Caco-2 (cell line): ENCODE data around the gene TBKBP1. TPM values are rescaled to one million over a fixed set of nuclear protein-coding genes. Genes with fewer than 3 reads are reported as not detected.

Source experiments
- BruUV-seq: library from RNA; stranded (reverse); fragments of 400-500 nt; replicated peaks from 2 replicates; lab custom pipeline; 2021; lab: Mats Ljungman, UMichigan
- CTCF ChIA-PET: fragments of 300-600 bp; sonication (Branson Sonifier 250); formaldehyde crosslinking; loops from one replicate; lab custom pipeline; 2022; ENCODE audit warnings: antibody characterized with exemption; lab: Charles Lee
- POLR2A ChIA-PET: fragments of 300-600 bp; sonication (Branson Sonifier 250); formaldehyde crosslinking; loops from one replicate; lab custom pipeline; 2022; ENCODE audit warnings: antibody characterized with exemption; lab: Charles Lee
- DNase-seq, 2 experiments: peaks; one replicate each; pipeline versions ENCODE4 v3.0.0 to v3.0.0-alpha.2; 2020 to 2022
- H3K27me3 ChIP-seq: replicated peaks from 2 replicates; pipeline ENCODE4 v1.6.0; 2011; ENCODE audit warnings: low read length; ENCODE audit not compliant: control insufficient read depth, insufficient read depth
- H3K36me3 ChIP-seq: 2 replicates; pipeline ENCODE4 v1.5.1; 2011; ENCODE audit warnings: low read length; ENCODE audit not compliant: control insufficient read depth, insufficient read depth
- H3K4me1 ChIP-seq: fragments of 250-450 bp; sonication (Bioruptor Pico); 2 replicates; pipeline ENCODE4 v1.5.1; 2020; ENCODE audit warnings: mild to moderate bottlenecking
- H3K4me3 ChIP-seq: 2 replicates; pipeline ENCODE4 v1.5.1; 2011; ENCODE audit warnings: low read depth, mild to moderate bottlenecking, control low read depth, low read length
- H3K9me3 ChIP-seq: fragments of 250-450 bp; sonication (Bioruptor Pico); 2 replicates; pipeline ENCODE4 v1.5.1; 2020; ENCODE audit warnings: mild to moderate bottlenecking, moderate library complexity
- H3K27ac Mint-ChIP-seq: one replicate; pipeline ENCODE4 v1.8.0; 2022; ENCODE audit warnings: mixed read lengths; ENCODE audit not compliant: unreplicated experiment
- H3K27me3 Mint-ChIP-seq: one replicate; pipeline ENCODE4 v1.8.0; 2022; ENCODE audit warnings: mixed read lengths; ENCODE audit not compliant: insufficient read depth, unreplicated experiment
- H3K36me3 Mint-ChIP-seq: one replicate; pipeline ENCODE4 v1.8.0; 2022; ENCODE audit warnings: mild to moderate bottlenecking, mixed read lengths; ENCODE audit not compliant: insufficient read depth, unreplicated experiment
- H3K4me1 Mint-ChIP-seq: one replicate; pipeline ENCODE4 v1.8.0; 2022; ENCODE audit warnings: low read depth, mixed read lengths; ENCODE audit not compliant: unreplicated experiment
- H3K4me3 Mint-ChIP-seq: one replicate; pipeline ENCODE4 v1.8.0; 2022; ENCODE audit warnings: mild to moderate bottlenecking, moderate library complexity, mixed read lengths; ENCODE audit not compliant: unreplicated experiment
- H3K9me3 Mint-ChIP-seq: one replicate; pipeline ENCODE4 v1.8.0; 2022; ENCODE audit warnings: mixed read lengths; ENCODE audit not compliant: unreplicated experiment
- intact Hi-C: fragments of 100-400 bp; cut with micrococcal nuclease; formaldehyde crosslinking; loops from one replicate; pipeline ENCODE4 v1.10.0; 2022; ENCODE audit not compliant: unreplicated experiment
- total RNA-seq: library from RNA; stranded (reverse); gene quantifications from 2 replicates; pipeline ENCODE4 v1.2.3, GENCODE V29; 2022
- TF ChIP-seq, protein P1 (sequence below), 2 experiments: fragments of 200-600 bp in 1 of 2; IDR thresholded peaks; 1 replicate in 1 of 2; 2 replicates in 1 of 2; pipeline versions ENCODE4 v1.5.1 to v1.8.0; 2011 to 2022; ENCODE audit warnings: antibody characterized with exemption in 1 of 2, control low read depth in 1 of 2, inconsistent platforms in 1 of 2, low read depth in 1 of 2, low read length in 1 of 2, mild to moderate bottlenecking in 1 of 2, moderate library complexity in 1 of 2; ENCODE audit not compliant: insufficient read depth in 1 of 2, severe bottlenecking in 1 of 2, unreplicated experiment in 1 of 2

Gene TBKBP1
- total RNA-seq, 1 experiment from 2014 or later, result 27.4 TPM

DNA sequence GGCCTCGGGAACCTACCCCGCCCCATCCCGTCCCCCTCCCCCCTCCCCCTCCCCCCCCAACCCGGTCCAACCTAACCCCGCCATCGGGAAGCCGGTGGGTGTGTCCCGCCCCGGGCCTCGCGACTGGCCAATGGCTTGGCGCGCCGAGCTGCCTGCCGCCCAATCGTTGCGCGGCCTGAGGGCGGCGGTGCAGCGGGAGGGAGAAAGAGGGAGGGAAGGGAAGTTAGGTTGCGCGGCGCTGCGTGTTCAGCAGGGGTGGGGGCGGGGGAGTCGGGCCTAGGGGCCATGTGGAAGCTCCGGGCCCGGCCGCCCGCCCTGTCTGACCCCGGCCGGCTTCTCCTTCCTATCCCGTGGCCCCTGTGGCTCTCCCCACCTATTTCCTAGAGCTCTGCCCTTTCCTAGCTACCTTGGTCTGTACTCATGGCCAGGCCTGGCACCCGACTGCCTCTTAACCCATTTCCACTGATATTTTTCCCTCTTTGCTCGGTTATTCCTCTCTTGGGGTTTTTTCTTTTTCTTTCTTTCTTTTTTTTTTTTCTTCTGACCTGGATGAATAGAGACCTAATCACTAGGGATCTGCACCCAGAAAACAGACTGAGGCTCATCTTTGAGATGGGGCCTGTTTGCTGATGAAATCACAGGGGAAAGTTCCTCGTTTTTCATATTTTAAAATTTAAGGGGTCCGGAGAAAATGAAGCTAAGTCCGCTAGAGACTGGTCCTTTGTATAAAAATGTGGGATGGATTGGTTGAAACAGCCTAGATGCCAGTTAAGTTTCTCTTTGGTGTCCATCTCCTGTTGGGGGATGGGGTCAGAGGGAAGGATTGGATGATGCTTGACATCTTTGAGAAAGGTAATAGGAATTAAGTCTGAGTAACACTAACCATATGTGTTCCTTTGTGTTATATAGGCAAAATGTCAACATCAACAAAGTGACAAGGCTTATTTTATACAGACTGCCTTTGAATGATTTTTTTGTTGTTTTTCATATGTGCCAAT is 43.1 kb upstream of the TBKBP1 start:
- Mint-ChIP-seq H3K4me3 (peak overlapping the region; percentile 87), H3K9me3 (no peaks in the 10 kb centered on the region), H3K36me3 (peaks cover 71% of the 10 kb centered on the region), H3K27ac (peak overlapping the region; percentile 83), H3K27me3 (no peaks in the 10 kb centered on the region), H3K4me1 (peaks cover 38% of the 10 kb centered on the region)
- TF ChIP-seq, protein P1, sequence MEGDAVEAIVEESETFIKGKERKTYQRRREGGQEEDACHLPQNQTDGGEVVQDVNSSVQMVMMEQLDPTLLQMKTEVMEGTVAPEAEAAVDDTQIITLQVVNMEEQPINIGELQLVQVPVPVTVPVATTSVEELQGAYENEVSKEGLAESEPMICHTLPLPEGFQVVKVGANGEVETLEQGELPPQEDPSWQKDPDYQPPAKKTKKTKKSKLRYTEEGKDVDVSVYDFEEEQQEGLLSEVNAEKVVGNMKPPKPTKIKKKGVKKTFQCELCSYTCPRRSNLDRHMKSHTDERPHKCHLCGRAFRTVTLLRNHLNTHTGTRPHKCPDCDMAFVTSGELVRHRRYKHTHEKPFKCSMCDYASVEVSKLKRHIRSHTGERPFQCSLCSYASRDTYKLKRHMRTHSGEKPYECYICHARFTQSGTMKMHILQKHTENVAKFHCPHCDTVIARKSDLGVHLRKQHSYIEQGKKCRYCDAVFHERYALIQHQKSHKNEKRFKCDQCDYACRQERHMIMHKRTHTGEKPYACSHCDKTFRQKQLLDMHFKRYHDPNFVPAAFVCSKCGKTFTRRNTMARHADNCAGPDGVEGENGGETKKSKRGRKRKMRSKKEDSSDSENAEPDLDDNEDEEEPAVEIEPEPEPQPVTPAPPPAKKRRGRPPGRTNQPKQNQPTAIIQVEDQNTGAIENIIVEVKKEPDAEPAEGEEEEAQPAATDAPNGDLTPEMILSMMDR (IDR thresholded peaks at IDR 0.05; ENCODE audit: insufficient read depth in 1 of 2, low read depth in 1 of 2, low read length in 1 of 2, severe bottlenecking in 1 of 2, unreplicated experiment in 1 of 2), result no peak
- peak; percentile 100 for DNase-seq
- BruUV-seq, result TSS peak; percentile 40
- Histone ChIP-seq H3K27me3 (no peaks in the 10 kb centered on the region), H3K9me3 (no peaks in the 10 kb centered on the region), H3K36me3 (peaks cover 13% of the 10 kb centered on the region), H3K4me1 (peaks cover 29% of the 10 kb centered on the region), H3K4me3 (peak overlapping the region; percentile 92)
- CTCF ChIA-PET, result interaction anchor here (0.6 to 3.7 kb wide), 7 partner anchors 13 to 159 kb away, joined by 4 to 50 read pairs (median 9); no protein-coding TSS in a partner anchor
- POLR2A ChIA-PET, result interaction anchor here (0.5 to 2.5 kb wide), 24 partner anchors 8 to 1345 kb away, joined by 3 to 30 read pairs (median 4); partner anchors contain the start of genes HOXB13, LRRC46, MRPL10 and TBX21
- intact Hi-C loops, result no loop called here

DNA sequence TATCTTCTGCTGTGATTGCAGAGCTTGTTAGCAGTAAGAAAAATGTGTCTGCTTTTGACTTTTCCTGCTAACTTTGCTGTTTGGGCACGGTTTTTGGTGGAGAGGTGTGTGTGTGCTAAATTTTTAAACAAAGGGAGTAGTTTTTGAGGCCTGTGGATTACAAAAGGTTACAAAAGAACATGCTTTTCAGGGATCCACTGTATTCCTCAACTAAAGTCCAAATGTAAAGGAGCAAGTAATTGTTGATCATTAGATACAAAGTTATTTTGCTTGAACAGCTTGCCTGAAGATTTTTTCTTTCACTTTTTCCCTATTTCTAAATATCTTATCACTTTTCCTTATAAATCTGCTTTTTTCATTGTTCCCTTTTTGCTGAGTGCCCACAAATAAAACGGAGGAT is 42.3 kb upstream of the TBKBP1 start:
- Mint-ChIP-seq H3K36me3 (peaks cover 79% of the 10 kb centered on the region), H3K9me3 (no peaks in the 10 kb centered on the region), H3K4me3 (peak overlapping the region; percentile 87), H3K4me1 (peaks cover 38% of the 10 kb centered on the region), H3K27ac (peak overlapping the region; percentile 83), H3K27me3 (no peaks in the 10 kb centered on the region)
- ChIA-PET CTCF (interaction anchor here (3.7 kb wide), 1 partner anchor 12 kb away, joined by 50 read pairs; no protein-coding TSS in a partner anchor), POLR2A (interaction anchor here (1.2 kb wide), 1 partner anchor 27 kb away, joined by 3 read pairs; no protein-coding TSS in a partner anchor)
- TF ChIP-seq, protein P1 (IDR thresholded peaks at IDR 0.05; ENCODE audit: insufficient read depth in 1 of 2, low read depth in 1 of 2, low read length in 1 of 2, severe bottlenecking in 1 of 2, unreplicated experiment in 1 of 2), result no peak
- Histone ChIP-seq H3K9me3 (no peaks in the 10 kb centered on the region), H3K4me3 (no peak overlapping the region), H3K36me3 (peaks cover 15% of the 10 kb centered on the region), H3K4me1 (peaks cover 29% of the 10 kb centered on the region), H3K27me3 (no peaks in the 10 kb centered on the region)
- BruUV-seq, result no TSS peak
- DNase-seq, result no peak
- intact Hi-C loops, result no loop called here

DNA sequence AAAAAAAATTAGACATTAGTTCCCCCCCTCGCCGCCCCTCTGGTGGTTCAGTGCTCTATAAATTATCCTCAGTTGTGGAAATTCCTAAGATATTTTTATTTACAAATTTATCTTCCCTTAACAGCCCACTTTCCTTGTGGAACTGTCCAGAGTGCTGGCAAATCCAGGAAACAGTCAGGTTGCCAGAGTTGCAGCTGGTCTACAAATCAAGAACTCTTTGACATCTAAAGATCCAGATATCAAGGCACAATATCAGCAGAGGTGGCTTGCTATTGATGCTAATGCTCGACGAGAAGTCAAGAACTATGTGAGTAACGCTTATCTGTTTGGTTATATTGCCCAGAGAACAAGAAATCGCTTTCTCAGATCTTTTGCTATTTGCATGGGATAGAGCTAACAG is 41.4 kb upstream of the TBKBP1 start:
- peaks cover 38% of the 10 kb centered on the region for H3K4me1 Mint-ChIP-seq
- H3K27me3 Mint-ChIP-seq, result no peaks in the 10 kb centered on the region
- no peaks in the 10 kb centered on the region for H3K27me3 ChIP-seq
- H3K27ac Mint-ChIP-seq, result no peak overlapping the region
- BruUV-seq, result no TSS peak
- H3K4me1 ChIP-seq, result peaks cover 29% of the 10 kb centered on the region
- no peak for DNase-seq
- H3K9me3 Mint-ChIP-seq, result no peaks in the 10 kb centered on the region
- peak overlapping the region; percentile 87 for H3K4me3 Mint-ChIP-seq
- no peak overlapping the region for H3K4me3 ChIP-seq
- ChIA-PET CTCF (no interaction called here), POLR2A (interaction anchor here (0.6 kb wide), 2 partner anchors 18 to 24 kb away, joined by 3 to 4 read pairs; no protein-coding TSS in a partner anchor)
- peaks cover 17% of the 10 kb centered on the region for H3K36me3 ChIP-seq
- H3K36me3 Mint-ChIP-seq, result peaks cover 88% of the 10 kb centered on the region
- H3K9me3 ChIP-seq, result no peaks in the 10 kb centered on the region
- intact Hi-C loops, result no loop called here
- TF ChIP-seq, protein P1 (IDR thresholded peaks at IDR 0.05; ENCODE audit: insufficient read depth in 1 of 2, low read depth in 1 of 2, low read length in 1 of 2, severe bottlenecking in 1 of 2, unreplicated experiment in 1 of 2), result no peak
